ENCODE results near the gene NUDT13.
A peak's percentile ranks its signal among the peaks of the same experiment; 100 is the strongest.
"Not testable (repeated sequence)": the region's sequence is repeated elsewhere in the genome, so short reads cannot be mapped to it uniquely, and the experiment has no call there.

Gene NUDT13

DNA sequence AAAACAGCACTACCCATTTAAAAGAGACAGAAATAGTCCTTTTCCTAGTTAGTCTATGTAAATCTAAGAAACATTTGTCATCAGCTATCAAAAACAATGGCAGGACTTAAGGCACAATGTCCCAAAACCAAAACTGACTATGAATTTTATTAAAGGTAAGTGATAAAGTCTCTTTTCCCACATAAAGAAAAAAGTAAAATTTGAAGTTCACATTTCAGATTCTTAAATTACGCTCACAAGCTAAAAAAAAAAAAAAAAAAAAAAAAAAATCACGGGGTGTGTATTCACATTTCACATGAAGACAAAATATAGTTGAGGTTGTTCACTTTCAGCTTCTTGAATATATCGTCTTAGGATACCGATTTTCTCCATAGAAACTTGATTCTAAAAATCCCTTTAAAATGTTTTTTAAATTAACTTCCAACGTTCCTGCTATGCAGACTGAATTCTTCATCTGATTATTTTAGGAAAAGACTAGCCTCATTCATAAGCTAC, 15.2 kb upstream of the NUDT13 start:
- Mint-ChIP-seq H3K27ac (peak overlapping the region; percentile 97), H3K9me3 (no peaks in the 10 kb centered on the region), H3K4me3 (peak overlapping the region; percentile 93), H3K36me3 (peaks cover 74% of the 10 kb centered on the region), H3K4me1 (peaks cover 10% of the 10 kb centered on the region)
- no peak for ATAC-seq
- no peak for DNase-seq (ENCODE audit: low spot score in 2 of 2)

DNA sequence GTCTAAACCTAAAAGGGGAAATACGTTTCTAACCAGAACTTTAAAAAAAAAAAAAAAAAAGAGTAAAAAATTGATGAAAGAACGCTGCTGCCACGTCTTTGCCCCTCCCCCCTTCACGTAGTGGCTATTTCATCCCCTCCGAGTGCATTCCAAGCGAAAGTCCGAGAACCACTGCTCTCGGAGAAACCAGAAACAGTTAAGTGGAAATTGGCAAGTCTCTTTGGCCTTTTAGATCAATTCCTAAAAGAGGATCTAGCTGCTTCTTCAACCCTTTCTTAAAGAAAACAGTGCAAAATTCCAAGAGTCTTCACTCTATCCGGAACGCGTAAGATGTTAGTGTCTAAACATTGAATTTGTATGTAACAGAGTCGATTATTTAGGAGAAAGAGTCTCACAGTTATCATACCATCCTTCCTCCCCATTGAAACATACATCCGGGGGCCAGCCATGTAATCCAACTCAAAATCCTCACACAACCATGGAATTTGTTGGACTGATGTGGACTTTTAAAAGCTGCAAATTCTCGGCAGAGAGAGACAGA, 14.7 kb upstream of the NUDT13 start:
- H3K9me3 Mint-ChIP-seq: no peaks in the 10 kb centered on the region
- peaks cover 70% of the 10 kb centered on the region for H3K36me3 Mint-ChIP-seq
- H3K4me3 Mint-ChIP-seq: peak overlapping the region; percentile 93
- peak overlapping the region; percentile 97 for H3K27ac Mint-ChIP-seq
- ATAC-seq (no peak), DNase-seq (ENCODE audit: low spot score in 2 of 2) (peak; percentile 15 to 70)
- H3K4me1 Mint-ChIP-seq: peaks cover 10% of the 10 kb centered on the region

DNA sequence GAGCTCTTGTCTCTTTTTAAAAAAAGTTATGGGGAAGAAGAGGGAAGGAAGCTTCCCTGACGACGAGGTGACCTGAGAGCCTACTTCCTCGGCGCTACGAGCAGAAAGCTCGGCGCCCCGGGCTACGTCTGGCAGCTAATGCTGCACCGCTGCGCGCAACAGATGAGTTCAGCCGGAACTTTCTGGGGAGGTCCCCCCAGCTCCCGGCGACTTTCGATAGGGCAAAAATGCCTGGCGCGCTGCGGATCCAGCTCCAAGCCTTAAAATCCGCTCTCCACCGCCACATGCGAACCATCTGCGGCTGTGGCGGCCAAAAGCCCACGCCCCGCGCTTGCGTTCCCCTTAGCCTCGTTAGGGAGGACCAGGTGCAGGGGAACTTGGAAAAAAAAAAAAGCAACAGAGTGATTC, 14.2 kb upstream of the NUDT13 start:
- Mint-ChIP-seq H3K27ac (peak overlapping the region; percentile 97), H3K4me1 (peaks cover 10% of the 10 kb centered on the region), H3K9me3 (no peaks in the 10 kb centered on the region), H3K4me3 (peak overlapping the region; percentile 93), H3K36me3 (peaks cover 70% of the 10 kb centered on the region)
- DNase-seq (ENCODE audit: low spot score in 2 of 2) (peak; percentile 53 to 88), ATAC-seq (peak; percentile 68)

DNA sequence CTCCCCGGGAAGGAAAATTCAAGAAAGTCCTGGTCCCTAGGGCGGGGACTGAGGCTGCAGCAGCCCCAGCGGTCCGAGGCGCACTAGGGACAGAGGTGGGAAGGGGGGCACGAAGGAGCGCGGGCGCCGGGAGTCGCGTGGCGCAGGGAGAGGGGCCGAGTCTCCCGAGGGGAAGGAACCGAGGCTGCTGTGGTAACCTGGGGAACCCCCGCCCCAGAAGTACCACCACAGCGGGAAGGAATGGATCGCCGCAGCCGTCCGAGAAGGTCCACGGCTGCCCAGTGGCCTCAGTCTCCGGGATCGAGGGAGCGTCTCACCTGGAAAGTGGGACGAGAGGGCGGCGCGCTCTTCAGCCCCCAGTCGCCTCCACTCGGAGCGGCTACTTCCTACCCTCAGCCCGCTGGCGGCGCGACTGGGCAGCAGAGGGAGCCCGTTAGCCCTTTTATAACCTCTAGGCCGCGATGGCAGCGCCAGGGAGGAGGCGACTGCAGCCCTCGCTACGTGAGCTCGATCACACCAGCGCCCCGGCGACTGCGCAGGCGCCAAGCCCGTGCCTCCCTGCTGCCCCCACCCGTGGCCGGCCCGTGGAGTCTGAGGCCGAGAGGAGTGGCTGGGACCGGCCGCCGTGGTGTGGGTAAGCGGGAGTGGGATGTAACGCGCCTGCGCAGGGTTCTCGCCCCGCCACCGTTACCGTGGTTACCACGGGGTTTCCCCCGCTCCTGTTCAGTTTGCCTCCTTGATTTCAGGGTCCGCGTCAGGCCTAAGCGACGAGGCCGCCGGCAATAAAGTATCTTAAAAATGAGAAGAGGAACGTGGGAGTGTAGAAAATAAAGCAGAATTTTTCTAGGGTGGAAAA, 13.6 kb upstream of the NUDT13 start, which contains the start of gene P4HA1:
Gene P4HA1 (minus strand): TSS at position 418 of the 856 bp plus-strand sequence. CDS start 21,983 bp downstream, outside the sequence.
- Mint-ChIP-seq H3K36me3 (peaks cover 69% of the 10 kb centered on the region), H3K4me3 (peak within 1 kb of the TSS; percentile 93), H3K9me3 (no peaks in the 10 kb centered on the region), H3K4me1 (peaks cover 10% of the 10 kb centered on the region), H3K27ac (peak within 1 kb of the TSS; percentile 97)
- peak; percentile 95 for ATAC-seq
- DNase-seq (ENCODE audit: low spot score in 2 of 2): peak; percentile 98

DNA sequence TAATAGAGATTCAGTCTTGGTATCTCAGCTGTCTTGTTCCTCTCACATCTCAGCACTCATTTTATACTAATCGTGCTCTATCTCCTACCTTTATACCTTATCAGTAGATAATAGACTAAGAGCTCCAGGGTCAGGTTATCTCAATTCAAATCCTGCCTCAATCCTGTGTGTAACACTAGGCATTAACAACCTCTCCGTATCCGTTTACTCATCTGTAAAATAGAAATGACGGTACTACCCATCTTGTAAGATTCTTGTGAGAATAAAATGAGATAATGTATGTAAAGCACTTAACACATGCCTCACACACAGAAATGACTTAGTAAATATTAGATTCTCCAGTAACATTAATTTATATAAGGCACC, 13.0 kb upstream of the NUDT13 start:
- Mint-ChIP-seq H3K4me3 (peak overlapping the region; percentile 93), H3K9me3 (no peaks in the 10 kb centered on the region)

DNA sequence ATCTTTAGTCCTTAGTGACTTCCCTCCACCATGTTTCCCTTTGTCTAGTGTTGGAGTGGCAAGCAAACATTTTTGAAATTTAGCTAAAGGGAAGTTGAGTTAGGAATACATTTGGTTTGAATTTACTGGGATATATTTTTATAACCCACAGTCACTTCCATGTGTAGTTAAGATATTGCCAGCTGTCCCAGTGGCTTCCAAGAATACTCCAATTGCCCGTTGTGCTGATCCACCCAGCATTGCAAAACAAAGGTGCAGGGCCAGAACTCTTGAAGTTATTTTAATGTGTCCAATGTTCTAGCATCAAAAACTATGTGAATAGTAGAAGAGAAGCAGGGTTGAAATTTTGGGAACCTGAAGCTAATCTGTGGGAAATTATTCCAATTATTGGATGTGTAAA, 11.1 kb upstream of the NUDT13 start:
- no peak for DNase-seq (ENCODE audit: low spot score in 2 of 2)
- H3K36me3 Mint-ChIP-seq: peaks cover 53% of the 10 kb centered on the region
- H3K27ac Mint-ChIP-seq: no peak overlapping the region

More for the DNA sequence above, 13.0 kb upstream of the NUDT13 start:
- H3K36me3 Mint-ChIP-seq: peaks cover 67% of the 10 kb centered on the region
- ATAC-seq (peak; percentile 1), DNase-seq (ENCODE audit: low spot score in 2 of 2) (no peak)
- H3K27ac Mint-ChIP-seq: peak overlapping the region; percentile 97
- peaks cover 10% of the 10 kb centered on the region for H3K4me1 Mint-ChIP-seq

DNA sequence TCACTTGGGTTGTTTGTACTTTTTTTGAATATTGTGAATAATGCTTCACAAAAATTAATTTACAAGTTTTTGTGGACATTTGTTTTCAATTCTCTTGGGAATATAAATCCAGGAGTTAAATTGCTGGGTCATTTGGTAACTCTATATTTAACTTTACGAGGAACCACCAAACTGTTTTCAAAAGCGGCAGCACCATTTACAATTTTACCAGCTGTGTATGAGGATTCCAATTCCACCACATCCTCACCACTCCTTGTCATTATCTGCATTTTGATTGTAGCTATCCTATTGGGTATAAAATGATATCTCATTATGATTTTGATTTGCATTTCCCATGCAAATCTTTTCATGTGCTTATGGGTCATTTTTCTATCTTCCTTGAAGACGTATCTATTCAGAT, 4.0 kb upstream of the NUDT13 start:
- H3K36me3 Mint-ChIP-seq: peaks cover 39% of the 10 kb centered on the region
- H3K9me3 Mint-ChIP-seq: no peaks in the 10 kb centered on the region
- no peak for DNase-seq (ENCODE audit: low spot score in 2 of 2)
- H3K4me3 Mint-ChIP-seq: no peak overlapping the region
- no peak for ATAC-seq
- peaks cover 6% of the 10 kb centered on the region for H3K4me1 Mint-ChIP-seq
- H3K27ac Mint-ChIP-seq: no peak overlapping the region

More for the DNA sequence above, 11.1 kb upstream of the NUDT13 start:
- no peaks in the 10 kb centered on the region for H3K9me3 Mint-ChIP-seq
- H3K4me1 Mint-ChIP-seq: peaks cover 10% of the 10 kb centered on the region
- ATAC-seq: no peak
- H3K4me3 Mint-ChIP-seq: no peak overlapping the region

DNA sequence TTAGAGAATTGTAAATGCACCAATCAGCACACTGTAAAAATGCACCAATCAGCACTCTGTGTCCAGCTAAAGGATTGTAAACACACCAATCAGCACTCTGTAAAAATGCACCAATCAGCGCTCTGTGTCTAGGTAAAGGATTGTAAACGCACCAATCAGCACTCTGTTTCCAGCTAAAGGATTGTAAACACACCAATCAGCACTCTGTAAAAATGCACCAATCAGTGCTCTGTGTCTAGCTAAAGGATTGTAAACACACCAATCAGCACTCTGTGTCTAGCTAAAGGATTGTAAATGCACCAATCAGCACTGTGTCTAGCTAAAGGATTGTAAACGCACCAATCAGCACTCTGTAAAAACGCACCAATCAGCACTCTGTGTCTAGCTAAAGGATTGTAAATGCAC, 1.0 kb upstream of the NUDT13 start:
- ATAC-seq; H3K9me3 Mint-ChIP-seq; H3K4me1 Mint-ChIP-seq; H3K27ac Mint-ChIP-seq; DNase-seq (ENCODE audit: low spot score in 2 of 2); H3K4me3 Mint-ChIP-seq: not testable (repeated sequence)
- H3K36me3 Mint-ChIP-seq: peaks cover 28% of the 10 kb centered on the region

DNA sequence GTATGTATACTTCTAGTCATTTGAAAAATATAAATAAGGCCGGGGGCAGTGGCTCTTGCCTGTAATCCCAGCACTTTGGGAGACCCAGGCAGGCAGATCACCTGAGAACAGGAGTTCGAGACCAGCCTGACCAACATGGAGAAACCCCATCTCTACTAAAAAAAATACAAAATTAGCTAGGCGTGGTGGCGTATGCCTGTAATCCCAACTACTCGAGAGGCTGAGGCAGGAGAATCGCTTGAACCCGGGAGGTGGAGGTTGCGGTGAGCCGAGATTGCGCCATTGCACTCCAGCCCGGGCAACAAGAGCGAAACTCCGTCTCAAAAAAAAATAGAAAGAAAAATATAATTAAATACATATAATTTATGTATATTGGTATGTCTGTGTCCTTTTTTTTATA, 1.8 kb downstream of the NUDT13 start:
- not testable (repeated sequence) for ATAC-seq; DNase-seq (ENCODE audit: low spot score in 2 of 2); H3K9me3 Mint-ChIP-seq; H3K4me1 Mint-ChIP-seq; H3K27ac Mint-ChIP-seq; H3K4me3 Mint-ChIP-seq
- peaks cover 36% of the 10 kb centered on the region for H3K36me3 Mint-ChIP-seq

DNA sequence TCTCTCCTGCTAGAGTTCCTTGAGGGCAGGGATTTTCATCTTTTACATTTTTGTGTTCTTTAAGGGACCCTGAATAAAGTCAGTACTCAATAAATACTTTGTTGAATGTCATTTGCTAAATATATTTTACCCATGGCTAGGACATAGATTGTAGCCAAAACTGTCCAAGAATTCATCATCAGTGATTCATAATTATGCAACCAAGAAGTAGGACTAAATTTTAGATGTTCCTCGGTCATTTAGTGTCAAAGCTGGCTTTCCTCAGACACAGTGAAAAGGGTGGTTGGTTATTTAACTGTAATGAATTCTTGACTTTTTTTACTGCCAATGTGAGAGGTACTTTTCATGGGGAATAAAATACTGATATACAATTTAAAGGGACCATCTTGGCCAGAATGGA, 3.3 kb downstream of the NUDT13 start:
- no peak for DNase-seq (ENCODE audit: low spot score in 2 of 2)
- Mint-ChIP-seq H3K36me3 (peaks cover 21% of the 10 kb centered on the region), H3K9me3 (no peaks in the 10 kb centered on the region), H3K4me3 (no peak overlapping the region), H3K4me1 (peaks cover 6% of the 10 kb centered on the region), H3K27ac (peak overlapping the region; percentile 20)
- no peak for ATAC-seq

DNA sequence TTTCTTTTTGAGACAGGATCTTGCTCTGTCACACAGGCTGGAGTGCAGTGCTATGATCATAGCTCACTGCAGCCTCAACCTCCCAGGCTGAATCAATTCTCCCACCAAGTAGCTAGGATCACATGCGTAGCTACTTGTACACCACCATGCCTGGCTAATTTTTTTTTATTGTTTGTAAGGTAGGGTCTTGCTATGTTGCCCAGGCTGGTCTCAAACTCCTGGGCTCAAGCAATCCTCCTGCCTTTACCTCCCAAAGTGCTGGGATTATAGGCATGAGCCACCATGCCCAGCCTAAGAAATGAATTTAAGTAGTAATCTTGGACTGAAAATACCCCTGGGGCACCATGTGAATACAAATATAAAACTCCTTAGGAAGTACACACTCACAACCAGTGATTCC, 5.8 kb downstream of the NUDT13 start:
- H3K27ac Mint-ChIP-seq: no peak overlapping the region
- H3K4me1 Mint-ChIP-seq: no peaks in the 10 kb centered on the region

DNA sequence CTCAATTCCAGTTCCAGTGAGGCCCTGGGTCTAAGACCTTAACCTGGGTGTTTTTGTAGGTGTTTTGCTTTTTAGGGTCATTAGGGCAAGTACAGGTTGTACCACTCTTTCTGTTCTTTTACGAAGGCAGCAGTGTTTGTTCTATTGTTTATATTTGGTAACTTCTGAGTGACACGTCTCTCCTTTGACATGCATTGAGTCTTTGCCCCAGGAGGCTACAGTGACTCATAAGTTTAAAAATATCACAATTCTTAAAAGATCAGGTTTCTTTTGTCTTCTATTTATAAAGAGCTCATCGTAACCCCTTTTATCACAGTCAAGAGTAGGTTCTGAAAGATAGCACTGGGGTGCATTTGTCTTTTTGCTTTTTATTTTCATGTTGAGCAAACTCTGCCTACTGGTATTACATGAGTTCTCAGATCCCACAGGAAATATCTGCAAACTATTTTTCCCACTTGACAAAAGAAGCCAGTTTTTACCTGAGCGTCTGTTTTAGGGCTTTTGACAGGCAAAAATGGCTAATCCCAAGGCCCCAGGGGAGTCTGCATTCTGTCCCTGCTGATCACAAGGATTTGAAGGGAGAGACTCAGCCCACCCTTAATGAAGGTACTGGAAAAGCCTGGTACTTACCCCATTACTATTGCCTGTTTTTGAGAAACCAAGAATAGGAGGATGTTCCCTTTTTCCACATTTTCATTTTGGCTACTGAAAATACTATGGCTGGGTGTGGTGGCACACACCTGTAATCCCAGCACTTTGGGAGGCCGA, 7.9 kb downstream of the NUDT13 start:
- no peak for DNase-seq (ENCODE audit: low spot score in 2 of 2)
- no peak overlapping the region for H3K27ac Mint-ChIP-seq
- ATAC-seq: no peak
- peaks cover 18% of the 10 kb centered on the region for H3K36me3 Mint-ChIP-seq
- no peaks in the 10 kb centered on the region for H3K9me3 Mint-ChIP-seq
- no peak overlapping the region for H3K4me3 Mint-ChIP-seq
- no peaks in the 10 kb centered on the region for H3K4me1 Mint-ChIP-seq

More for the DNA sequence above, 5.8 kb downstream of the NUDT13 start:
- ATAC-seq: no peak
- peak in 1 of 2 donors; percentile 23 for DNase-seq (ENCODE audit: low spot score in 2 of 2)
- H3K36me3 Mint-ChIP-seq: peaks cover 18% of the 10 kb centered on the region
- H3K4me3 Mint-ChIP-seq: no peak overlapping the region
- H3K9me3 Mint-ChIP-seq: no peaks in the 10 kb centered on the region

DNA sequence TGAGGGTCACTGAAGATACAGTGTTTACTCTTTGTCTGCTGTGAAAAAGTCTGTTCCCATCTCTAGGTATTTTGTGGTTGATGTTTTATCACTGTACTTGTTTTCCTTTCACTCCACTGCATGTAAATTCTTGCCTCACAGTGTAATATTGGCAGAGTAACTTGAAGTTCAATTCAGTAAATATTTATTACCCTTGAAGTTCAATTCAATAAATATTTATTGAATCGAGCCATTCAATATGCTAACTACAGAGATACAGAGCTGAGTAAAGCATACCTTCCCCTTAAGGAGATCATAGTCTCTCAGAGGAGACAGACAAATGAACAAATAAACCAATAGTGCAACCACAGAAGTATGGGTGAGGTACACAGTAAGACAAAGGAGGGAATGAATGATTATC, 9.2 kb downstream of the NUDT13 start:
- no peak overlapping the region for H3K4me3 Mint-ChIP-seq
- no peak for DNase-seq (ENCODE audit: low spot score in 2 of 2)
- H3K36me3 Mint-ChIP-seq: peaks cover 27% of the 10 kb centered on the region
- H3K4me1 Mint-ChIP-seq: no peaks in the 10 kb centered on the region
- no peak for ATAC-seq
- no peaks in the 10 kb centered on the region for H3K9me3 Mint-ChIP-seq
- H3K27ac Mint-ChIP-seq: peak overlapping the region; percentile 11

DNA sequence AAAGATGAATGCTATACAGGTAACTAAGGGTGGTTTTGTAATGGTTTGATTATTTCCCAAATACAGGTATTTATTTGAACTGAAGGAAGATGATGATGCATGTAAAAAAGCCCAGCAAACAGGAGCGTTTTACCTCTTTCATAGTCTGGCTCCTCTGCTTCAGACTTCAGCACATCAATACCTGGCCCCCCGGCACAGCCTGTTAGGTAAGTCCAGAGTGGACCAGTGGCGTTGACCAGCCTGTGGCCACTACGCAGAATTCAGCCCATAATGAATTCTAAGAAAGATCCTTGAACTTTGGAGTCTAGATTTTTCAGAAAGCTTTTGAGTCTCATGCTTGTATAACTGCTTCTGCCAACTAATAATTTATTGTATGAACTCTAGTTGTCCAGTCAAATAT, 9.7 kb downstream of the NUDT13 start:
- H3K4me3 Mint-ChIP-seq: no peak overlapping the region
- DNase-seq (ENCODE audit: low spot score in 2 of 2) (no peak), ATAC-seq (no peak)
- peaks cover 24% of the 10 kb centered on the region for H3K36me3 Mint-ChIP-seq
- no peaks in the 10 kb centered on the region for H3K4me1 Mint-ChIP-seq
- no peaks in the 10 kb centered on the region for H3K9me3 Mint-ChIP-seq
- peak overlapping the region; percentile 11 for H3K27ac Mint-ChIP-seq

DNA sequence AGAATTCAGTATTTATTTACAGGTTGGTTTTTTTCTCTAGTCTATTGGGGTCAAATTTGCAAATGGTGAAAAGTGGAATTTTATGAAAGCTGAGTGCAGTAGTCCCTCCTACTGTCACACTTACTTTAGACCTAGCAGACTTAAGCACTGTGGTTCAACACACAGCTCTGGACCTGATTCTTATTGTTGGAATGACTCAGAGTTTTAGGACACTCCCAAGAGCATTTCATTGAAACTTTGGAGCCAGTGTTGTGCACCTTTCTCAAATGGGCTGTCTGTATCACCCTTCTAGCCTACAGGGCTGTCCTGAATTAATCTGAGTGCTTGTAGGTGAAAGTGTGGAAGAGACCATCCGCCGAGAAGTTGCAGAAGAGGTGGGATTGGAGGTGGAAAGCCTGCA, 16.1 kb downstream of the NUDT13 start:
- no peak overlapping the region for H3K4me3 Mint-ChIP-seq

More for the DNA sequence above, 16.1 kb downstream of the NUDT13 start:
- no peaks in the 10 kb centered on the region for H3K9me3 Mint-ChIP-seq
- DNase-seq (ENCODE audit: low spot score in 2 of 2) (no peak), ATAC-seq (no peak)
- peaks cover 59% of the 10 kb centered on the region for H3K36me3 Mint-ChIP-seq
- no peaks in the 10 kb centered on the region for H3K4me1 Mint-ChIP-seq
- H3K27ac Mint-ChIP-seq: peak overlapping the region; percentile 56
